HG02610 (cell line): ENCODE data around the gene STAB1.

Experiments
- ATAC-seq: cut with Tn5 transposase; IDR thresholded peaks from one replicate; pipeline ENCODE4 v1.9.1; 2021; ENCODE audit warnings: mild to moderate bottlenecking, moderate library complexity; ENCODE audit not compliant: unreplicated experiment

The STAB1 gene

DNA sequence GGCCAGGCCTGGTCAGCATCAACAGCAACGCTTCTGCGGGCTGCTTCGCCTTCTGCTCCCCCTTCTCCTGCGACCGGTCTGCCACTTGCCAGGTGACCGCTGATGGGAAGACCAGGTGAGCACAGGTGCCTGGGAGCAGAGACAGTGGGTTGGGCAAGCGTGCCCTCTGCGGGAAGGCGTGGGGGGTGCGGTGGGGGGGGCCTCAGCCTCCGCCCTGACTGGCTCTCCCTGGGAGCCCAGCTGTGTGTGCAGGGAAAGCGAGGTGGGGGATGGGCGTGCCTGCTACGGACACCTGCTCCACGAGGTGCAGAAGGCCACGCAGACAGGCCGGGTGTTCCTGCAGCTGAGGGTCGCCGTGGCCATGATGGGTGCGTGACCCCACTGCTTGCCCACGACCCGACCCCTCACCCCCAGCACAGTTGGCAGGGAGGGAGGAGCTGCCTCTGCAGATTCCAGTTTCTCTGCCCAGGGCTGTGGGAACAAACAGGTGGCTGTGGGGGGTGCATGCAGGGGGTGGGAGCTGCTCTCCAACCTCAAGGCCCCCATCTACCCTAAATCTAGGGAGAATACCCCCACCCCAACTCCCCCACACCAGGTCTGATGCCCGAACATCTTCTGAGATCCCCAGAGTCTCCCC, 8.8 kb downstream of the STAB1 start:
- ATAC-seq = no peak

DNA sequence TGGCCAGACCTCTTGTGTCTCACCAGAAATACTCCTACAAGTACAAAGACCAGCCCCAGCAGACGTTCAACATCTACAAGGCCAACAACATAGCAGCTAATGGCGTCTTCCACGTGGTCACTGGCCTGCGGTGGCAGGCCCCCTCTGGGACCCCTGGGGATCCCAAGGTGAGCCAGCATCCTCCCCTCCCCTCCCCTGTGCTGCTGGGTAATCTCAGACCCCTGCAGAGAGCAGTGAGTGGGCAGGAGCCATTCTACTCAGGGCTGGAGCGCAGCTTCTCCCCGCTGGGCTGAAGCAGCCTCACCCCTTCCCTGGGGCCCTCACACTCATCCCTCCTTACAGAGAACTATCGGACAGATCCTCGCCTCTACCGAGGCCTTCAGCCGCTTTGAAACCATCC, 9.8 kb downstream of the STAB1 start:
- no peak for ATAC-seq

DNA sequence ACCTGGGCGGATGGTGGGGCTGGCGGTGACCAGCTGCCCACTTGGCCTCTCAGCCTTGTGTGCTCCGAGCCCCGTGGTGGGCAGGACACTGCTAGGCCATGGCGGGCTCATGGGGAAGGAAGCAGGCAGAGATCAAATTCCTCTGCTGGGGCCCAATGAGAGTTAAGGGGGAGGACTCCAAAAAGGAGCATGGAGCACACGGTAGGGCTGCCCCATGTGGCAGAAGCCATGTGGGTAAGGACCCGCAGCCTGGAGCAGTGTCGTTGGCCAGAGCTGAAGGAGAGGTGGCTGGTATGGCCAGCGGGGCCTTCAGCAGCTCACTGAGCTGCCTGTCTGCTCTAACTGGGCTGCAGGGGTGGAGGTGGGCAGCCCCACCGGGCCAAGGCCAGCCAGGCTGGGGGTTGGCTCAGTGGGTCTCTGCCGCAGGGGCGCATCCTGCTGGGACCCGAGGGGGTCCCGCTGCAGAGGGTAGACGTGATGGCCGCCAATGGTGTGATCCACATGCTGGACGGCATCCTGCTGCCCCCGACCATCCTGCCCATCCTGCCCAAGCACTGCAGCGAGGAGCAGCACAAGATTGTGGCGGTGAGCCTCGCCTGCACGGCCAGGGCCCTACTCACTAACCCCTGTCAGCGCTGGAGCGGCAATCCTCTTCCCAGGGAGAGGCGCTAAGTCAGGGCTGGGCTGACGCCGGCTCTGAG, 11.3 kb downstream of the STAB1 start:
- ATAC-seq = no peak

DNA sequence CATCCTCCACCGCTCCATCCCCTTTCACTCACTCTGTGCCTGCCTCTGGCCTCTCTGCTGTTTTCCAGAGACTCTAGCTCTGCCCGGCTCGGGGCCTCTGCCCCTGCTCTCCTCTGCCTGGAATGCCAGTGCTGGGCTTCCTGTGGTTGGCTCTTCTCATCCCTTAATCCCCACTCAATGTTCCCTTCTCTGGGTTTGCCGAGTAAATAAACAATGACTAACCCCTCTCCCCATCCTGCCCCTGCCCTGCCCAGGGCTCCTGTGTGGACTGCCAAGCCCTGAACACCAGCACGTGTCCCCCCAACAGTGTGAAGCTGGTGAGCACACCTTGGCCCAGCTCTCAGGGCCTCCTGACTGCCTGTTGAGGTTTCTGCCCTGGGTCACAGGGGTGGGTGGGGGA, 12.2 kb downstream of the STAB1 start:
- ATAC-seq = no peak

- ATAC-seq = no peak
Observed at GRCh38 chr3:52509753-52510328, 14.7 kb downstream of the STAB1 start.

DNA sequence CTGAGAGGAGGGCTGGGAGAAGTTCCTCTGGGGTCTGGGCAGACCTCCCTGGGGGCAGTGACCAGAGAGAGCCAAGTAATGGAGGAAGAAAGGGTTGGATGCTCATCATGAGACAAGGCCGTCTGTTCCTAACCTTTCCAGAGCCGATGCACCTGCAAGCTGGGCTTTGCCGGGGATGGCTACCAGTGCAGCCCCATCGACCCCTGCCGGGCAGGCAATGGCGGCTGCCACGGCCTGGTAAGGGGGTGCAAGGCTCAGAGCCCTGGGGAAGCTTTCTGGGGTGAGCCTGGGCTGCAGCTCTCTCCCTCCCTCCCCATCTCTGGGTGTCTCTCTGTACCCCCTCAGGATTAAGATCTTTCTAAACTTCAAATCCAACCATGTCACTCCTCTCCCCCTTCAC, 16.4 kb downstream of the STAB1 start:
- ATAC-seq = no peak

- ATAC-seq = no peak
Observed at GRCh38 chr3:52512105-52512504, 17.0 kb downstream of the STAB1 start.

DNA sequence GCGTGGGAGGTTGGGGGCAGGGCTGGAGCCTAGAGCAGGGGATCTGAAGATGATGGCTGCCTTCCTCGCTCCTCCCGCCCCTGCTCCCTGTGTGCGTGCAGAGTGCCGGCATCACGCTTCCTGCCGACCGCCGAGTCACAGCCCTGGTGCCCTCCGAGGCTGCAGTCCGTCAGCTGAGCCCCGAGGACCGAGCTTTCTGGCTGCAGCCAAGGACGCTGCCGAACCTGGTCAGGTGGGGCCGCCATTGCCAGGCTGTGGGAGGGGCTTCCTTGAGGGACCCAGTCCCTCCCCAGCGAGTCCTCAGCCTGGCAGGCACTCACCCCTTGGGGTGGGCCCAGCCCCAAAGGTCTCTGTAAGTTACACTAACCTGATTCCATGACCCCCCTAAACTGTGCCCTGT, 17.6 kb downstream of the STAB1 start:
- no peak for ATAC-seq

DNA sequence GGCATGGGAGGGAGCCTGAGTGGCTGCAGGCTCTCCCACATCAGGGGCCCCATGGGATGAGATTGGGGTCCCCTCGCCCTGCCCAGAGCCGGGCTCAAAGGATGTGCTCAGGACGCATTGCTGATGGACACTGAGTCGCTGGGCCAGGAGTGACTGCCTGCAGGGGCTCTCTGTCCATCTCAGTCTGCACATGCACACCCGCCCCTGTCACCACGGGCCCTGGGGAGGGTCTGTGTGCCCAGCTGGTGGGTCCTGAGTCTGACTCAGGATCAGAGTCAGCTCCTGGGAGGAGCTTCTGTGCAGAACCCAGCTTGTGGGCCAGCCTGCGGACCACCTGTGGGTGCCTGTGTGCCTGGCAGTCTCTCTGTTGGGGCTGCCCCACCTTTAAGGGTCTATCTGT, 18.1 kb downstream of the STAB1 start:
- ATAC-seq = no peak

DNA sequence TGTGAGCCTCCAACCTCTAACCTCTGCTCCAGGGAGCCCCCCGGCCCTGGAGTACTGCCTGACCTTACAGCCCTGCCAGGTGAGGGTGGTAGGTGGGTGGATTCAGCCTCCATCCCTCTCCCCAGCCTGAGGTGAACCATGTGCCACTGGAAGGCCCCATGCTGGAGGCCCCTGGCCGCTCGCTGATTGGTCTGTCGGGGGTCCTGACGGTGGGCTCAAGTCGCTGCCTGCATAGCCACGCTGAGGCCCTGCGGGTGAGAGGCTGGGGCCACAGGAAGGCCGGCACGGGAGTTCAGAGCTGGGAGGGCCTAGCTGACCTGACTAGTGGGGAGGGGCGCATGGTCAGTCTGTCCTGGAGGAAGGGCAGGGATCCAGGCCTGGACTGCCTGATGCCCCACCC, 19.4 kb downstream of the STAB1 start:
- ATAC-seq = no peak

DNA sequence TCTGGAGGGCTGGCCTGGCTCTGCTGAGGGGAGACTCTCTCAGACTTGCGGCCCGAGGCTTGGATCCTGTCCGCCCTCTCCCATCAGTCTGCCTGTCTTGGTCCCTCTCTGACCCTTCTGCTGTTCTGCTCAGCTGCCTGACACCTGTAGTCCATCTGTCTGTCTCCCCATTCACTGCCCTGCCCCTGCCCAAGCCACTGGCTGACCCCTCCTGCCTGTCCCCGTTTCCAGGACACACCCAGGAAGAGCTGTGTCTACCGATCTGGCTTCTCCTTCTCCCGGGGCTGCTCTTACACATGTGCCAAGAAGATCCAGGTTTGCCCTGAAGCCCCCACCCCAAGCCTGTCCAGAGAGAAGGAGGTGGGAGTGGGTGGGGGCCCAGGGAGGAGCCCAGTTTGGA, 20.1 kb downstream of the STAB1 start:
- no peak for ATAC-seq

- no peak for ATAC-seq
Observed at GRCh38 chr3:52516509-52517195, 21.5 kb downstream of the STAB1 start.

- ATAC-seq = no peak
Observed at GRCh38 chr3:52517796-52518722, 22.9 kb downstream of the STAB1 start.

DNA sequence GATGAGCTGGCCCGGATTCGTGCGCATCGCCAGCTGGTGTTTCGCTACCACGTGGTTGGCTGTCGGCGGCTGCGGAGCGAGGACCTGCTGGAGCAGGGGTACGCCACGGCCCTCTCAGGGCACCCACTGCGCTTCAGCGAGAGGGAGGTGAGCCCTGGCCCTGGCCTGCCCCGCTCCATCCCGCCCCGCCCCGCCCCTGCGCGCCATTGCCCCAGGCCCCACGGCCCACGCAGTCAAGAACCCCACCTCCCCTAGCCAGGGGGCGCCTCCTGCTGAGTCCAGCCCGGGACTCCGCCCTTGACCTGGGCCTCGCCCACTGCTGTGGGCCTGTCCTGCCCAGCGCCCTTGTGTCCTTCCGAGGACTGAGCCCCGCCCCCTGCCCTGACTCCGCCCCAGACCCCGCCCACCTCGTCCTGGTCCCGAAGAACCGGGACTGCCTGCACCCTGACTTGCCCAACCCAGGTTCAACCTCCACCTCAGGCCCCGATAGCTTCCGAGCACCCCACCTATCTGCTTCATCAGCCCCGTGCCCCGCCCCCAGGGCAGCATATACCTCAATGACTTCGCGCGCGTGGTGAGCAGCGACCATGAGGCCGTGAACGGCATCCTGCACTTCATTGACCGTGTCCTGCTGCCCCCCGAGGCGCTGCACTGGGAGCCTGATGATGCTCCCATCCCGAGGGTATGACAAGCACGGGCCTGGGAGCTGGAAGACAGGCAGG, 23.7 kb downstream of the STAB1 start:
- no peak for ATAC-seq

- ATAC-seq = no peak
Observed at GRCh38 chr3:52519445-52520140, 24.5 kb downstream of the STAB1 start.

GRCh38 chr3:52520141-52520667, 25.1 kb downstream of the STAB1 start:
- no peak for ATAC-seq

- ATAC-seq = no peak
Observed at GRCh38 chr3:52520716-52521487, 25.8 kb downstream of the STAB1 start.

DNA sequence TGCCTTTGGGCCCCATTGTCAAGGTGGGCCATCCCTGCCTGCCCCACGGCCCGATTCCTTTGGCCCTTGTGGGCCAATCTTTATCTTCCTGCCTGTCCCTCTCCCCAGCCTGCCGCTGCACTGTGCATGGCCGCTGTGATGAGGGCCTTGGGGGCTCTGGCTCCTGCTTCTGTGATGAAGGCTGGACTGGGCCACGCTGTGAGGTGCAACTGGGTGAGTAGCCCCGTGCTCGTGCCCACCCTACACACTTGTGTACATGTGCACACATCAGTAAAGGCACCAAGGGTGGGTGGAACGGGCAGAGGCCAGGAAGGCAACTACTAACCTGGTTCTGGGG, 26.3 kb downstream of the STAB1 start:
- no peak for ATAC-seq
